ENCODE results near the gene GMPR2.
A peak's percentile ranks its signal among the peaks of the same experiment; 100 is the strongest.
"Not testable (repeated sequence)": the region's sequence is repeated elsewhere in the genome, so short reads cannot be mapped to it uniquely, and the experiment has no call there.

GMPR2 gene

GRCh38 chr14:24232645-24233537, at the start of gene GMPR2:
Gene GMPR2, plus strand, starts transcription at chr14:24232929. Its CDS starts 325 bp downstream, at chr14:24233254.
- DNase-seq = peak; percentile 97

GRCh38 chr14:24183014-24183481, 49.7 kb upstream of the GMPR2 start:
- DNase-seq = no peak

- DNase-seq = no peak
Observed at GRCh38 chr14:24184104-24184970, 48.4 kb upstream of the GMPR2 start.

- DNase-seq = no peak
Observed at GRCh38 chr14:24185026-24185425, 47.7 kb upstream of the GMPR2 start.

GRCh38 chr14:24185741-24186140, 47.0 kb upstream of the GMPR2 start:
- DNase-seq = no peak

- no peak for DNase-seq
Observed at GRCh38 chr14:24186831-24187538, 45.7 kb upstream of the GMPR2 start.

GRCh38 chr14:24187539-24187915, 45.2 kb upstream of the GMPR2 start:
- DNase-seq = no peak

GRCh38 chr14:24188251-24189058, 44.3 kb upstream of the GMPR2 start, which contains the start of gene IPO4:
Gene IPO4, minus strand, starts transcription at chr14:24188816. Its CDS starts 29 bp downstream, at chr14:24188787.
- DNase-seq = peak; percentile 95

GRCh38 chr14:24189059-24189375, 43.7 kb upstream of the GMPR2 start:
- no peak for DNase-seq

- DNase-seq = no peak
Observed at GRCh38 chr14:24189460-24189859, 43.3 kb upstream of the GMPR2 start.

GRCh38 chr14:24190416-24190815, 42.3 kb upstream of the GMPR2 start:
- DNase-seq = no peak

- DNase-seq = no peak
Observed at GRCh38 chr14:24192933-24193332, 39.8 kb upstream of the GMPR2 start.

- DNase-seq = no peak
Observed at GRCh38 chr14:24194186-24194872, 38.4 kb upstream of the GMPR2 start.

GRCh38 chr14:24194873-24195185, 37.9 kb upstream of the GMPR2 start:
- DNase-seq = no peak

- DNase-seq = peak; percentile 37
Observed at GRCh38 chr14:24195186-24196070, 37.3 kb upstream of the GMPR2 start, which contains the start of gene TM9SF1. Gene TM9SF1, minus strand, starts transcription at chr14:24195441. Its CDS starts 422 bp downstream, at chr14:24195019.

GRCh38 chr14:24196071-24197055, 36.4 kb upstream of the GMPR2 start:
- peak; percentile 29 for DNase-seq

- no peak for DNase-seq
Observed at GRCh38 chr14:24197056-24197450, 35.7 kb upstream of the GMPR2 start.

- no peak for DNase-seq
Observed at GRCh38 chr14:24198814-24199524, 33.8 kb upstream of the GMPR2 start.

- DNase-seq = not testable (repeated sequence)
Observed at GRCh38 chr14:24202538-24202937, 30.2 kb upstream of the GMPR2 start.

Data from SHP77 treated with DMSO at 0.1 percent for 48 hours (cell line).